ENCODE data around the gene SUN2.

The SUN2 gene

DNA sequence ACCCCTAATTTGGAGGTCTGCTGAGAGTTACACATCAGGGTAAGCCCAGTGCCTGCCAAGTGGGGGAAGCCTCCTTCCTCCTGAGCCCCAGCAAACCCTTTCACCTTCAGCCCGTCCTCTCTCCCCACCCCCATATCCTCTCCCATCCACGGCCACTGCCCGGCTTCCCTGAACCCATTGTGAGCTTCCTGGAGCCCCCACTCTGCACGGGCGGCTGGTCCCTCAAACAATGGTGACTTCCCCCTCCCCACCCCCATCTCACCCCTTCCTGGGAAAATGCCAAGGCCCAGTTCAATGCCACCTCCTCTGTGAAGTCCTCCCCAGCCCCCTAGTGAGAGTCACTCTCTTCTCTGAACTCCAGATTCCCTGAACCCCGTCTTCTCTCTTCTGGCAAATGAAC, 20.3 kb upstream of the SUN2 start:
- Histone ChIP-seq H3K4me1 (ENCODE audit: control insufficient read depth, insufficient read depth, low read length) (no peaks in the 10 kb centered on the region), H3K9me3 (ENCODE audit: control insufficient read depth, insufficient read depth, low read depth, low read length) (no peaks in the 10 kb centered on the region), H3K36me3 (ENCODE audit: control insufficient read depth in 2 of 2, insufficient read depth in 1 of 2, low read length in 2 of 2) (peaks cover 0 to 18% of the 10 kb centered on the region in 2 experiments; a peak in 1 of 3 replicates), H3K4me3 (ENCODE audit: low read depth, low read length) (no peak overlapping the region), H3K27ac (ENCODE audit: extremely low read depth, low read depth, low read length) (no peak overlapping the region)
- CTCF ChIA-PET = interaction anchor here (1.2 to 3.6 kb wide), 2 partner anchors 10 to 93 kb away, joined by 3 to 23 read pairs; no protein-coding TSS in a partner anchor
- TF ChIP-seq PRDM1 (tag by site-specific recombination; IDR thresholded peaks at IDR 0.05) (0 out of 2 replicates have a peak, but pooled peaks have one; percentile 17), ZNF2 (tag by site-specific recombination; IDR thresholded peaks at IDR 0.05) (no peak)
- TF ChIP-seq, protein P1, sequence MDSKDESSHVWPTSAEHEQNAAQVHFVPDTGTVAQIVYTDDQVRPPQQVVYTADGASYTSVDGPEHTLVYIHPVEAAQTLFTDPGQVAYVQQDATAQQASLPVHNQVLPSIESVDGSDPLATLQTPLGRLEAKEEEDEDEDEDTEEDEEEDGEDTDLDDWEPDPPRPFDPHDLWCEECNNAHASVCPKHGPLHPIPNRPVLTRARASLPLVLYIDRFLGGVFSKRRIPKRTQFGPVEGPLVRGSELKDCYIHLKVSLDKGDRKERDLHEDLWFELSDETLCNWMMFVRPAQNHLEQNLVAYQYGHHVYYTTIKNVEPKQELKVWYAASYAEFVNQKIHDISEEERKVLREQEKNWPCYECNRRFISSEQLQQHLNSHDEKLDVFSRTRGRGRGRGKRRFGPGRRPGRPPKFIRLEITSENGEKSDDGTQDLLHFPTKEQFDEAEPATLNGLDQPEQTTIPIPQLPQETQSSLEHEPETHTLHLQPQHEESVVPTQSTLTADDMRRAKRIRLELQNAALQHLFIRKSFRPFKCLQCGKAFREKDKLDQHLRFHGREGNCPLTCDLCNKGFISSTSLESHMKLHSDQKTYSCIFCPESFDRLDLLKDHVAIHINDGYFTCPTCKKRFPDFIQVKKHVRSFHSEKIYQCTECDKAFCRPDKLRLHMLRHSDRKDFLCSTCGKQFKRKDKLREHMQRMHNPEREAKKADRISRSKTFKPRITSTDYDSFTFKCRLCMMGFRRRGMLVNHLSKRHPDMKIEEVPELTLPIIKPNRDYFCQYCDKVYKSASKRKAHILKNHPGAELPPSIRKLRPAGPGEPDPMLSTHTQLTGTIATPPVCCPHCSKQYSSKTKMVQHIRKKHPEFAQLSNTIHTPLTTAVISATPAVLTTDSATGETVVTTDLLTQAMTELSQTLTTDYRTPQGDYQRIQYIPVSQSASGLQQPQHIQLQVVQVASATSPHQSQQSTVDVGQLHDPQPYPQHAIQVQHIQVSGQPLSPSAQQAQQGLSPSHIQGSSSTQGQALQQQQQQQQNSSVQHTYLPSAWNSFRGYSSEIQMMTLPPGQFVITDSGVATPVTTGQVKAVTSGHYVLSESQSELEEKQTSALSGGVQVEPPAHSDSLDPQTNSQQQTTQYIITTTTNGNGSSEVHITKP (tag by site-specific recombination; IDR thresholded peaks at IDR 0.05) = peak; percentile 39
- POLR2A ChIA-PET = no interaction called here

DNA sequence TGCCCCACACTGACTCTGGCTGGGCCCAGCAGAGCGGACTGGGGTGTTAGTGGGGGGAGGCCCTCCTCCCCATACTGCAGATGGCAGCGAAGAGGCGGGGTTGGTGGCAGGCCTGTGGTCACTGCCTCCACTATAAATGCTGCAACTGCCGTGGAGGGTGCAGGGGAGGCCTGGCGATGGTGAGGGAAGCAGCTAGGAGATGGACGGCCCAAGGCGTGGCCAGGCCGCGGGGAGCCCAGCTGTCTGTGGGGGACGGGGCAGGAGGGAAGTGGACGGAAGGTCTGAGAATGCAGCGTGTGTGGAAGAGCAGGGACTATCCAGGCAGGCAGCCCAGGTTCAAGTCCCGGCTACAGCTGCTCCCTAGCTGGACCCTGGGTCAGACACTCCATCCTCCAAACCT, 19.9 kb upstream of the SUN2 start:
- CTCF ChIA-PET = interaction anchor here (1.2 to 3.6 kb wide), 2 partner anchors 10 to 94 kb away, joined by 3 to 23 read pairs; no protein-coding TSS in a partner anchor
- H3K27ac ChIP-seq (ENCODE audit: extremely low read depth, low read depth, low read length) = no peak overlapping the region
- no peaks in the 10 kb centered on the region for H3K4me1 ChIP-seq (ENCODE audit: control insufficient read depth, insufficient read depth, low read length)
- TF ChIP-seq ZNF354C (tag by site-specific recombination; IDR thresholded peaks at IDR 0.05; ENCODE audit: borderline replicate concordance, low read depth) = no peak
- TF ChIP-seq, protein P2, sequence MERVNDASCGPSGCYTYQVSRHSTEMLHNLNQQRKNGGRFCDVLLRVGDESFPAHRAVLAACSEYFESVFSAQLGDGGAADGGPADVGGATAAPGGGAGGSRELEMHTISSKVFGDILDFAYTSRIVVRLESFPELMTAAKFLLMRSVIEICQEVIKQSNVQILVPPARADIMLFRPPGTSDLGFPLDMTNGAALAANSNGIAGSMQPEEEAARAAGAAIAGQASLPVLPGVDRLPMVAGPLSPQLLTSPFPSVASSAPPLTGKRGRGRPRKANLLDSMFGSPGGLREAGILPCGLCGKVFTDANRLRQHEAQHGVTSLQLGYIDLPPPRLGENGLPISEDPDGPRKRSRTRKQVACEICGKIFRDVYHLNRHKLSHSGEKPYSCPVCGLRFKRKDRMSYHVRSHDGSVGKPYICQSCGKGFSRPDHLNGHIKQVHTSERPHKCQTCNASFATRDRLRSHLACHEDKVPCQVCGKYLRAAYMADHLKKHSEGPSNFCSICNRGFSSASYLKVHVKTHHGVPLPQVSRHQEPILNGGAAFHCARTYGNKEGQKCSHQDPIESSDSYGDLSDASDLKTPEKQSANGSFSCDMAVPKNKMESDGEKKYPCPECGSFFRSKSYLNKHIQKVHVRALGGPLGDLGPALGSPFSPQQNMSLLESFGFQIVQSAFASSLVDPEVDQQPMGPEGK (tag by site-specific recombination; IDR thresholded peaks at IDR 0.05) = no peak
- no peak for TF ChIP-seq MZF1 (tag by site-specific recombination; IDR thresholded peaks at IDR 0.05; ENCODE audit: borderline replicate concordance)
- no peak for TF ChIP-seq SP2 (tag by site-specific recombination; IDR thresholded peaks at IDR 0.05)
- TF ChIP-seq, protein P3, sequence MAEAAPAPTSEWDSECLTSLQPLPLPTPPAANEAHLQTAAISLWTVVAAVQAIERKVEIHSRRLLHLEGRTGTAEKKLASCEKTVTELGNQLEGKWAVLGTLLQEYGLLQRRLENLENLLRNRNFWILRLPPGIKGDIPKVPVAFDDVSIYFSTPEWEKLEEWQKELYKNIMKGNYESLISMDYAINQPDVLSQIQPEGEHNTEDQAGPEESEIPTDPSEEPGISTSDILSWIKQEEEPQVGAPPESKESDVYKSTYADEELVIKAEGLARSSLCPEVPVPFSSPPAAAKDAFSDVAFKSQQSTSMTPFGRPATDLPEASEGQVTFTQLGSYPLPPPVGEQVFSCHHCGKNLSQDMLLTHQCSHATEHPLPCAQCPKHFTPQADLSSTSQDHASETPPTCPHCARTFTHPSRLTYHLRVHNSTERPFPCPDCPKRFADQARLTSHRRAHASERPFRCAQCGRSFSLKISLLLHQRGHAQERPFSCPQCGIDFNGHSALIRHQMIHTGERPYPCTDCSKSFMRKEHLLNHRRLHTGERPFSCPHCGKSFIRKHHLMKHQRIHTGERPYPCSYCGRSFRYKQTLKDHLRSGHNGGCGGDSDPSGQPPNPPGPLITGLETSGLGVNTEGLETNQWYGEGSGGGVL (tag by site-specific recombination; IDR thresholded peaks at IDR 0.05) = no peak
- no peak for TF ChIP-seq YY2 (tag by site-specific recombination; IDR thresholded peaks at IDR 0.05)
- TF ChIP-seq ZNF48 (tag by site-specific recombination; IDR thresholded peaks at IDR 0.05) = no peak
- TF ChIP-seq, protein P4, sequence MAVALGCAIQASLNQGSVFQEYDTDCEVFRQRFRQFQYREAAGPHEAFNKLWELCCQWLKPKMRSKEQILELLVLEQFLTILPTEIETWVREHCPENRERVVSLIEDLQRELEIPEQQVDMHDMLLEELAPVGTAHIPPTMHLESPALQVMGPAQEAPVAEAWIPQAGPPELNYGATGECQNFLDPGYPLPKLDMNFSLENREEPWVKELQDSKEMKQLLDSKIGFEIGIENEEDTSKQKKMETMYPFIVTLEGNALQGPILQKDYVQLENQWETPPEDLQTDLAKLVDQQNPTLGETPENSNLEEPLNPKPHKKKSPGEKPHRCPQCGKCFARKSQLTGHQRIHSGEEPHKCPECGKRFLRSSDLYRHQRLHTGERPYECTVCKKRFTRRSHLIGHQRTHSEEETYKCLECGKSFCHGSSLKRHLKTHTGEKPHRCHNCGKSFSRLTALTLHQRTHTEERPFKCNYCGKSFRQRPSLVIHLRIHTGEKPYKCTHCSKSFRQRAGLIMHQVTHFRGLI (tag by site-specific recombination; IDR thresholded peaks at IDR 0.05) = no peak
- no peak for TF ChIP-seq WT1 (tag by site-specific recombination; IDR thresholded peaks at IDR 0.05)
- TF ChIP-seq ZNF664 (tag by site-specific recombination; IDR thresholded peaks at IDR 0.05) = no peak
- POLR2A ChIA-PET = no interaction called here
- no peaks in the 10 kb centered on the region for H3K9me3 ChIP-seq (ENCODE audit: control insufficient read depth, insufficient read depth, low read depth, low read length)
- H3K4me3 ChIP-seq (ENCODE audit: low read depth, low read length) = no peak overlapping the region
- peaks cover 0 to 14% of the 10 kb centered on the region in 2 experiments; a peak in 1 of 3 replicates for H3K36me3 ChIP-seq (ENCODE audit: control insufficient read depth in 2 of 2, insufficient read depth in 1 of 2, low read length in 2 of 2)

Data from HEK293 (cell line).